Ishikawa (cell line): Measurements from ENCODE around the gene IGFL1.

ENCODE experiments used
- CEBPB ChIP-seq: IDR thresholded peaks from 2 replicates; pipeline ENCODE4 v1.6.1; 2012
- CREB1 ChIP-seq: IDR thresholded peaks from 2 replicates; pipeline ENCODE4 v1.6.1; 2012; ENCODE audit warnings: low read depth
- EGR1 ChIP-seq: IDR thresholded peaks from 2 replicates; pipeline ENCODE4 v1.6.1; 2012
- EP300 ChIP-seq: IDR thresholded peaks from 2 replicates; pipeline ENCODE4 v1.6.1; 2012; ENCODE audit warnings: borderline replicate concordance
- FOXM1 ChIP-seq: IDR thresholded peaks from 2 replicates; pipeline ENCODE4 v1.6.1; 2012; ENCODE audit warnings: low read depth, borderline replicate concordance
- MAX ChIP-seq: IDR thresholded peaks from 2 replicates; pipeline ENCODE4 v1.6.1; 2012
- NFIC ChIP-seq: IDR thresholded peaks from 2 replicates; pipeline ENCODE4 v1.6.1; 2012
- RAD21 ChIP-seq: IDR thresholded peaks from 2 replicates; pipeline ENCODE4 v1.6.1; 2012; ENCODE audit warnings: low read depth
- REST ChIP-seq: IDR thresholded peaks from 2 replicates; pipeline ENCODE4 v1.6.1; 2012; ENCODE audit warnings: low read depth, mild to moderate bottlenecking
- TAF1 ChIP-seq: IDR thresholded peaks from 2 replicates; pipeline ENCODE4 v1.6.1; 2012; ENCODE audit warnings: low read depth, mild to moderate bottlenecking
- TCF12 ChIP-seq: IDR thresholded peaks from 2 replicates; pipeline ENCODE4 v1.6.1; 2012; ENCODE audit warnings: low read depth
- TEAD4 ChIP-seq: IDR thresholded peaks from 2 replicates; pipeline ENCODE4 v1.6.1; 2012
- USF1 ChIP-seq: IDR thresholded peaks from 2 replicates; pipeline ENCODE4 v1.6.1; 2012
- YY1 ChIP-seq: IDR thresholded peaks from 2 replicates; pipeline ENCODE4 v1.6.1; 2012; ENCODE audit warnings: low read depth
- ZBTB7A ChIP-seq: IDR thresholded peaks from 2 replicates; pipeline ENCODE4 v1.6.1; 2012; ENCODE audit warnings: low read depth

Gene IGFL1

GRCh38 chr19:46232938-46233621 is 3.5 kb downstream of the IGFL1 start:
- TF ChIP-seq CREB1 (no peak), EGR1 (no peak), CEBPB (no peak), USF1 (no peak), MAX (no peak), TEAD4 (no peak), YY1 (no peak), ZBTB7A (no peak), NFIC (no peak), RAD21 (no peak), TAF1 (no peak)

- no peak for TF ChIP-seq FOXM1
- TF ChIP-seq MAX: no peak
- TF ChIP-seq YY1: no peak
- no peak for TF ChIP-seq REST
- no peak for TF ChIP-seq NFIC
- TF ChIP-seq USF1: no peak
- no peak for TF ChIP-seq ZBTB7A
- no peak for TF ChIP-seq TCF12
- no peak for TF ChIP-seq EGR1
- TF ChIP-seq EP300: no peak
- TF ChIP-seq CREB1: no peak
- TF ChIP-seq TEAD4: no peak
- TF ChIP-seq TAF1: no peak
- no peak for TF ChIP-seq CEBPB
- no peak for TF ChIP-seq RAD21
Measured at GRCh38 chr19:46239193-46240024, 9.9 kb downstream of the IGFL1 start.

GRCh38 chr19:46240693-46241092 is 11.2 kb downstream of the IGFL1 start:
- no peak for TF ChIP-seq TAF1
- TF ChIP-seq TCF12: no peak
- no peak for TF ChIP-seq CEBPB
- TF ChIP-seq RAD21: no peak
- no peak for TF ChIP-seq ZBTB7A
- no peak for TF ChIP-seq REST

GRCh38 chr19:46241626-46242025 is 12.1 kb downstream of the IGFL1 start:
- no peak for TF ChIP-seq RAD21

GRCh38 chr19:46250076-46250735 is 20.7 kb downstream of the IGFL1 start:
- no peak for TF ChIP-seq FOXM1
- TF ChIP-seq TCF12: no peak
- no peak for TF ChIP-seq EGR1
- TF ChIP-seq ZBTB7A: no peak
- no peak for TF ChIP-seq TEAD4
- no peak for TF ChIP-seq NFIC
- TF ChIP-seq EP300: no peak
